ENCODE measurements around the gene RTN4RL2. TPM values are rescaled to one million over a fixed set of nuclear protein-coding genes. Genes with fewer than 3 reads are reported as not detected.

RTN4RL2 gene
- total and polyA plus RNA-seq, 9 of the 15 experiments (the other 6 are each of a cell fraction or from before 2014, with no cell fraction given) = 0.06 to 1.9 (median 0.34) TPM; not detected in 4

DNA sequence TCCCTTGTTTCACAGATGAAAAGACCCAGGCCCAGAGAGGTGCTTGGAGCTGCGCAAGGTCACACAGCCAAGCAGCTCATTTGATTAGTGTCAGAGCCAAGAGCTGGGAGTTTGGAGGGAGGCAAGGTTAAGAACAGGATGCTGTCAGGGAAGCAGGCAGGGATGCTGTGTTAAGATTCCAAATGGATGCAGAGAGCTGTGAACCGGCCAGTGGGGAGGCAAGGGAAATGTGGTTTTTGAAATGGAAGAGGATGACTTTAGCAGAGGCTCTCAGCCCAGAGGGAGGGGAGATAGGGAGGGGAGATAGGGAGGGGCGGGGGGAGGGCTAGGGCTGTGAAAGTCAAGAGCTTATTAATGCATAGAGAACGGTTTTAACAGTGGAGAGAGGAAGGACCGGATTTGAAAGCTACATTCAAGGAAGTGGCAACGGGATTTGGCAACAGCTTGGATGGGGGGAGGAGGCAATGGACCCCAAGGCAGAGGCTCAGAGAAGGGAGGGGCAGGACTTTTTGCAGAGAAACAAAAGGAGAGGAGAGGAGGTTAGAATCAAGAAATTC is 13.0 kb downstream of the RTN4RL2 start:
- Histone ChIP-seq H3K9me1 (ENCODE audit: control insufficient read depth, insufficient read depth, low read length) (no peaks in the 10 kb centered on the region), H3K9ac (ENCODE audit: insufficient read depth in 1 of 2, low read depth in 2 of 2, low read length in 2 of 2) (peak overlapping the region in 1 of 2 experiments; percentile 75; a peak in 1 of 4 replicates), H4K20me1 (replicated peaks; ENCODE audit: control insufficient read depth, insufficient read depth, low read length) (no peaks in the 10 kb centered on the region; the same call in 1 of the 2 replicates), H3K27me3 (ENCODE audit: control insufficient read depth in 2 of 2, insufficient read depth in 2 of 2, low read length in 2 of 2) (no peaks in the 10 kb centered on the region), H3K4me3 (no peak overlapping the region), H3K27ac (ENCODE audit: extremely low read depth, low read depth, low read length) (no peak overlapping the region), H3K4me2 (ENCODE audit: insufficient read depth, low read length) (no peak overlapping the region), H2AFZ (ENCODE audit: low read depth, low read length) (no peak overlapping the region), H3K79me2 (ENCODE audit: control insufficient read depth, insufficient read depth, low read length) (no peaks in the 10 kb centered on the region), H3K9me3 (replicated peaks; ENCODE audit: control insufficient read depth, insufficient read depth, low read depth, low read length) (no peaks in the 10 kb centered on the region), H3K4me1 (replicated peaks in 1 of 2; ENCODE audit: control insufficient read depth in 2 of 2, insufficient read depth in 2 of 2, low read length in 2 of 2) (peaks cover 23 to 29% of the 10 kb centered on the region in 2 experiments), H3K36me3 (ENCODE audit: control insufficient read depth, insufficient read depth, low read length) (peaks cover 3% of the 10 kb centered on the region; the same call in 1 of the 3 replicates)
- TF ChIP-seq RBM25 (IDR thresholded peaks at IDR 0.05; ENCODE audit: low read depth, low read length, severe bottlenecking) (peak; percentile 85), VEZF1 (CRISPR knock-in tag; IDR thresholded peaks at IDR 0.05) (peak; percentile 87), HDAC2 (IDR thresholded peaks at IDR 0.05) (0 out of 2 replicates have a peak, but pooled peaks have one; percentile 22), PTBP1 (IDR thresholded peaks at IDR 0.05; ENCODE audit: low read depth, low read length) (0 out of 2 replicates have a peak, but pooled peaks have one; percentile 66), DPF2 (IDR thresholded peaks at IDR 0.05) (0 out of 2 replicates have a peak, but pooled peaks have one; percentile 21), E2F8 (IDR thresholded peaks at IDR 0.05; ENCODE audit: low read depth, partially characterized antibody) (no peak), SMARCA5 (IDR thresholded peaks at IDR 0.05) (peak; percentile 77), BCOR (IDR thresholded peaks at IDR 0.05) (peak; percentile 89), ZFP36 (IDR thresholded peaks at IDR 0.05; ENCODE audit: low read depth, low read length, partially characterized antibody) (peak; percentile 88), FIP1L1 (IDR thresholded peaks at IDR 0.05; ENCODE audit: low read depth, low read length, poor library complexity, severe bottlenecking) (no peak), ZBTB7A (IDR thresholded peaks at IDR 0.05; ENCODE audit: borderline replicate concordance, control insufficient read depth, low read depth, low read length) (no peak), ELF1 (tag; IDR thresholded peaks at IDR 0.05) (0 out of 2 replicates have a peak, but pooled peaks have one; percentile 8), KDM1A (IDR thresholded peaks at IDR 0.05) (peak; percentile 64 to 67), CBX1 (IDR thresholded peaks at IDR 0.05; ENCODE audit: low read depth) (peak; percentile 56; the same call in 1 of the 2 replicates)
- intact Hi-C loops (cut with micrococcal nuclease) (no loop called here), in situ Hi-C loops (cut with MboI) (no loop called here)
- DNase-seq (ENCODE audit: extremely low read depth in 1 of 4, low spot score in 3 of 4) = peak; percentile 47 to 76 (median 64)
- CTCF ChIA-PET (ENCODE audit: low intra/inter-chr PET ratio) = no interaction called here
- WGBS (ENCODE audit: insufficient coverage, low coverage, missing lambda C conversion rate) = 58% methylated on average over 2 of the region's 6 CpGs
- BruUV-seq (replicated peaks) = no TSS peak
- no peak for FAIRE-seq
- peak; percentile 58 for ATAC-seq
- POLR2A ChIA-PET = interaction anchor here (0.6 to 1.4 kb wide), 9 partner anchors 9 to 132 kb away, joined by 3 to 7 read pairs (median 4); partner anchors contain the start of genes RTN4RL2 and SLC43A1
